NCI-H187 treated with DMSO at 0.1 percent for 48 hours (cell line): ENCODE results near the gene EMILIN2.

ENCODE experiments used
- DNase-seq: peaks from one replicate; lab custom pipeline; 2025; lab: John Stamatoyannopoulos, UW

The EMILIN2 gene

GRCh38 chr18:2900684-2901422 lies 54.0 kb downstream of the EMILIN2 start:
- no peak for DNase-seq

- DNase-seq = no peak
Observed at GRCh38 chr18:2901423-2901985, 54.7 kb downstream of the EMILIN2 start.

- no peak for DNase-seq
Observed at GRCh38 chr18:2902327-2902726, 55.5 kb downstream of the EMILIN2 start.

GRCh38 chr18:2903006-2903405 lies 56.2 kb downstream of the EMILIN2 start:
- DNase-seq = no peak

- DNase-seq = no peak
Observed at GRCh38 chr18:2905854-2906703, 59.3 kb downstream of the EMILIN2 start.

GRCh38 chr18:2906704-2907549 lies 60.1 kb downstream of the EMILIN2 start:
- DNase-seq = no peak

GRCh38 chr18:2907550-2908135 lies 60.8 kb downstream of the EMILIN2 start:
- no peak for DNase-seq

- DNase-seq = no peak
Observed at GRCh38 chr18:2908166-2908945, 61.5 kb downstream of the EMILIN2 start.

- no peak for DNase-seq
Observed at GRCh38 chr18:2908946-2909335, 62.1 kb downstream of the EMILIN2 start.

- DNase-seq = no peak
Observed at GRCh38 chr18:2909431-2910140, 62.8 kb downstream of the EMILIN2 start.

GRCh38 chr18:2910261-2910660 lies 63.5 kb downstream of the EMILIN2 start:
- DNase-seq = no peak

- no peak for DNase-seq
Observed at GRCh38 chr18:2910751-2911425, 64.1 kb downstream of the EMILIN2 start.

GRCh38 chr18:2911533-2911932 lies 64.7 kb downstream of the EMILIN2 start:
- no peak for DNase-seq

- DNase-seq = no peak
Observed at GRCh38 chr18:2912357-2913299, 65.8 kb downstream of the EMILIN2 start.

- no peak for DNase-seq
Observed at GRCh38 chr18:2913398-2914005, 66.7 kb downstream of the EMILIN2 start.

GRCh38 chr18:2914185-2914880 lies 67.5 kb downstream of the EMILIN2 start:
- no peak for DNase-seq

GRCh38 chr18:2914881-2915240 lies 68.1 kb downstream of the EMILIN2 start:
- no peak for DNase-seq
